Transverse colon (tissue), 4 donors: ENCODE measurements around the gene MRPS14. TPM values are rescaled to one million over a fixed set of nuclear protein-coding genes. Genes with fewer than 3 reads are reported as not detected.

Experiments
- DNase-seq: peaks from one replicate; pipeline ENCODE4 v3.0.0-alpha.2; 2019
- H3K27ac ChIP-seq, 4 donors: fragments of 200-600 bp; sonication (generic); 2 replicates each; pipeline ENCODE4 v1.5.1; 2016 to 2018; ENCODE audit warnings: inconsistent platforms in 4 of 4
- H3K27me3 ChIP-seq: fragments of 200-600 bp; sonication (generic); 2 replicates; pipeline ENCODE4 v1.5.1; 2017; ENCODE audit warnings: inconsistent platforms
- H3K36me3 ChIP-seq, 4 donors: fragments of 200-600 bp; sonication (generic); 2 replicates each; pipeline ENCODE4 v1.5.1; 2017 to 2019; ENCODE audit warnings: inconsistent platforms in 4 of 4
- H3K4me1 ChIP-seq, 4 donors: fragments of 200-600 bp; sonication (generic); 2 replicates each; pipeline ENCODE4 v1.5.1; 2017 to 2020; ENCODE audit warnings: inconsistent platforms in 4 of 4
- H3K4me3 ChIP-seq, 4 donors: fragments of 200-600 bp; sonication (generic); 1 replicate in 1 of 4; 2 replicates in 3 of 4; pipeline versions ENCODE4 v1.5.1 to v1.6.1; 2017 to 2019; ENCODE audit warnings: inconsistent platforms in 4 of 4
- H3K9me3 ChIP-seq, 2 donors: fragments of 200-600 bp; sonication (generic); 2 replicates each; pipeline ENCODE4 v1.5.1; 2017 to 2019; ENCODE audit warnings: inconsistent platforms in 2 of 2
- EP300 ChIP-seq: sonication (generic); formaldehyde crosslinking; IDR thresholded peaks from one replicate; pipeline ENCODE4 v1.6.1; 2017; ENCODE audit warnings: antibody characterized with exemption, low read depth
- POLR2A ChIP-seq: fragments of 450-650 bp; IDR thresholded peaks from one replicate; pipeline ENCODE4 v1.6.1; 2016; ENCODE audit warnings: antibody characterized with exemption, mild to moderate bottlenecking, moderate library complexity
- POLR2AphosphoS5 ChIP-seq, 3 donors: sonication (generic); formaldehyde crosslinking; IDR thresholded peaks; one replicate each; pipeline ENCODE4 v1.6.1; 2016; ENCODE audit warnings: antibody characterized with exemption in 3 of 3
- WGBS, 2 donors: methylation state at CpG; one replicate each; pipeline ENCODE4 v1.1.5; 2018; ENCODE audit warnings: low coverage in 1 of 2; 5-methylcytosine and 5-hydroxymethylcytosine counted together
- in situ Hi-C, 4 donors: fragments of 200-750 bp; cut with MboI; loops; one replicate each; pipeline versions ENCODE4 v1.15.0 to v1.15.1; 2017; ENCODE audit warnings: low sequenced_read_pairs in 3 of 4, low pct_ligation_motif_present in 1 of 4, low pct_unique_long_range_greater_than_20kb in 1 of 4
- intact Hi-C: fragments of 100-400 bp; cut with DNase I; formaldehyde crosslinking; loops from one replicate; pipeline ENCODE4 v1.15.1; 2023; ENCODE audit warnings: low total_unique reads
- total RNA-seq, 4 donors: library from RNA; depleted of rRNA; stranded (reverse); fragments of >200 nt; gene quantifications; one replicate each; pipeline ENCODE4 v1.1.0, GENCODE V29; 2016
- TF ChIP-seq, protein P1 (sequence below), 5 experiments: fragments of 200-600 bp in 3 of 5; fragments of 450-650 bp in 2 of 5; sonication (generic) in 3 of 5; IDR thresholded peaks; 1 replicate in 2 of 5; 2 replicates in 3 of 5; pipeline ENCODE4 v1.5.1; 2016 to 2017; ENCODE audit warnings: antibody characterized with exemption in 5 of 5, inconsistent platforms in 3 of 5, mild to moderate bottlenecking in 2 of 5, moderate library complexity in 1 of 5

MRPS14 gene
- total RNA-seq, 4 donors from 2014 or later: 3.2 to 21.0 (median 13.0) TPM

DNA sequence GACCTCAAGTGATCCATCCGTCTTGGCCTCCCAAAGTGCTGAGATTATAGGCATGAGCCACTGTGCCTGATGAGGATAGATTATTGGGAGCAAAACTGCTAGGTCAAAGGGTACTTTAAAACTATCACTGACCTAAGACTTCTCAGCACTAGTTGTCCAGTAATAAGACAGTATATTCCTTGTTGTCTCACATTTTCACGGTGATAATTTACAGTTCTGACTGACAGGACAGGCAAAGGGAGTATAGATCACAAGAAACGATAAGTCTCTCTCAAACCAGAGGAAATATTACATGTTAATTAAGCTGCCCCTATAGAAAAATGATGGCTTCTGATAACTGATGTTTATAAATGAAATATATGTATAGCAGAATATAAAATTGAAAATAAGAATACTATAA is 3.7 kb downstream of the MRPS14 start:
- no peak overlapping the region for H3K4me3 ChIP-seq
- WGBS, 2 donors: 88 to 100% methylated on average over 2 to 3 of the region's 3 CpGs
- intact Hi-C loops (no loop called here), in situ Hi-C loops (no loop called here)
- DNase-seq: no peak
- H3K4me1 ChIP-seq: peaks cover 9 to 18% (median 13%) of the 10 kb centered on the region in 4 donors
- H3K27ac ChIP-seq: no peak overlapping the region
- H3K27me3 ChIP-seq: no peaks in the 10 kb centered on the region
- no peaks in the 10 kb centered on the region for H3K9me3 ChIP-seq
- H3K36me3 ChIP-seq: peaks cover 0 to 13% (median 6%) of the 10 kb centered on the region in 4 donors
- no peak for TF ChIP-seq POLR2A
- TF ChIP-seq POLR2AphosphoS5 (IDR thresholded peaks at IDR 0.05): no peak
- TF ChIP-seq, protein P1, sequence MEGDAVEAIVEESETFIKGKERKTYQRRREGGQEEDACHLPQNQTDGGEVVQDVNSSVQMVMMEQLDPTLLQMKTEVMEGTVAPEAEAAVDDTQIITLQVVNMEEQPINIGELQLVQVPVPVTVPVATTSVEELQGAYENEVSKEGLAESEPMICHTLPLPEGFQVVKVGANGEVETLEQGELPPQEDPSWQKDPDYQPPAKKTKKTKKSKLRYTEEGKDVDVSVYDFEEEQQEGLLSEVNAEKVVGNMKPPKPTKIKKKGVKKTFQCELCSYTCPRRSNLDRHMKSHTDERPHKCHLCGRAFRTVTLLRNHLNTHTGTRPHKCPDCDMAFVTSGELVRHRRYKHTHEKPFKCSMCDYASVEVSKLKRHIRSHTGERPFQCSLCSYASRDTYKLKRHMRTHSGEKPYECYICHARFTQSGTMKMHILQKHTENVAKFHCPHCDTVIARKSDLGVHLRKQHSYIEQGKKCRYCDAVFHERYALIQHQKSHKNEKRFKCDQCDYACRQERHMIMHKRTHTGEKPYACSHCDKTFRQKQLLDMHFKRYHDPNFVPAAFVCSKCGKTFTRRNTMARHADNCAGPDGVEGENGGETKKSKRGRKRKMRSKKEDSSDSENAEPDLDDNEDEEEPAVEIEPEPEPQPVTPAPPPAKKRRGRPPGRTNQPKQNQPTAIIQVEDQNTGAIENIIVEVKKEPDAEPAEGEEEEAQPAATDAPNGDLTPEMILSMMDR (IDR thresholded peaks at IDR 0.05): no peak
- no peak for TF ChIP-seq EP300

DNA sequence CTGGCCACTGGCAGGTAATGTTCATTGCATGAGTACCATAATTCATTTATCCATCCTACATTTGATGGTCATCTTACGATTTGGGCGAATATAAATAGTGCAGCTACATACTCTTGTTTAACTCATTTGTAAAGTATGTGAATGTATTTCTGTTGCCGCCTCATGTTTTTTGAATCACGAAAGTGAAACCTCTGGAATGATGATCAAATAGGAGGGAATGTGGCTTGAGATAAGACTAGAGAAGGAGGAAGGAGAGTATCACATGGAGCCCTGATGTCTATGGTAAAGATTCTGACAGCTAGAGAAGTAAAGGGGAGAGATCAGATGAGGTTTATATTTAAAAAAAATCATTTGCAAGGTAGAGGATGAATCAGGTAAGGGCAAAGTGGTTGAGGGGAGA is 8.0 kb downstream of the MRPS14 start:
- intact Hi-C loops: no loop called here
- H3K27ac ChIP-seq: no peak overlapping the region
- in situ Hi-C loops: no loop called here
- H3K9me3 ChIP-seq: no peaks in the 10 kb centered on the region
- H3K27me3 ChIP-seq: no peaks in the 10 kb centered on the region
- WGBS, 2 donors: 89 to 92% methylated on average over 2 to 4 of the region's 4 CpGs
- H3K36me3 ChIP-seq: peaks cover 0 to 51% (median 17%) of the 10 kb centered on the region in 4 donors
- no peak for DNase-seq
- H3K4me3 ChIP-seq: no peak overlapping the region
- TF ChIP-seq POLR2A: no peak
- no peak for TF ChIP-seq EP300
- TF ChIP-seq POLR2AphosphoS5 (IDR thresholded peaks at IDR 0.05): no peak
- TF ChIP-seq, protein P1 (IDR thresholded peaks at IDR 0.05): no peak
- H3K4me1 ChIP-seq: no peaks in the 10 kb centered on the region

DNA sequence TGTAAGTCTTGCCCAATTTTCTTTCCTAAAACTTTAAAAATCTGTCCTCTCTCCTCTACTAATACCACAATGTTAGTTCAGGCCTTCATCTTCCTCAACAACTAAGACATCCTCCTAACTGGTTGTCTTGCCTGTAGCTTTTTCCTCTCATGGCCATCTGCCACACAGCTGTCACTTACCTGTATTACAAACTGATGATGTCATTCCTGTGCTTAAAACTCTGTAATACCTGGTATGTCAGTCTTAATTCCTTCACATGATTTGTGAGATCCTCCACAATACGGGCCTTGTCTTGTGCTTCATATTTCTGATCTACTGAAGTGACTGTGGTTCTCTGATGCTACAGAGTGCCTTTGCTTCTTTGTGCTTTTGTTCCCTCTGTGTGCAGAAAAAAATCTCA is 9.8 kb downstream of the MRPS14 start:
- 79 to 86% methylated on average over 1 of the region's 1 CpG for WGBS, 2 donors
- Histone ChIP-seq H3K27ac (no peak overlapping the region), H3K36me3 (peaks cover 0 to 62% (median 24%) of the 10 kb centered on the region in 4 donors), H3K4me3 (no peak overlapping the region), H3K27me3 (no peaks in the 10 kb centered on the region), H3K9me3 (no peaks in the 10 kb centered on the region), H3K4me1 (no peaks in the 10 kb centered on the region)
- intact Hi-C loops: no loop called here
- in situ Hi-C loops: no loop called here
- no peak for DNase-seq
- TF ChIP-seq POLR2AphosphoS5 (IDR thresholded peaks at IDR 0.05) (no peak), POLR2A (no peak), EP300 (no peak)
- TF ChIP-seq, protein P1 (IDR thresholded peaks at IDR 0.05): no peak

DNA sequence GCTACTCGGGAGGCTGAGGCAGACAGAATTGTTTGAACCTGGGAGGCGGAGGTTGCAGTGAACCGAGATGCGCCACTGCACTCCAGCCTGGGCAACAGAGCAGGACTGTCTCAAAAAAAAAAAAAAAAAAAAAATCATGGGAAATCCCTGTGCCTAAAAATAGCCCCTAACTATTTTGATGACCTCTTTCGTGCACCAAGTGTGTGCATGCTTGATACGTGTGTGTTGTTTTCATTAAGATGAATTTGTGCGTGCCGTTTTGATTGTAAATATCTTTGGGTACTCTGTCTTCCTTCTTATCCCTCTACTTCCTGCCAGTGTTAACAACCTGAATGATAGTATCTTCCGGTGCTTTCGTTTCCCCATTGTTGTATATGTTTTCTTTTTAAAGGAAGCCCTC is 13.7 kb downstream of the MRPS14 start:
- TF ChIP-seq, protein P1 (IDR thresholded peaks at IDR 0.05): no peak
- TF ChIP-seq EP300 (no peak), POLR2A (no peak), POLR2AphosphoS5 (IDR thresholded peaks at IDR 0.05) (no peak)
- H3K4me1 ChIP-seq: no peaks in the 10 kb centered on the region
- intact Hi-C loops (no loop called here), in situ Hi-C loops (no loop called here)
- H3K4me3 ChIP-seq: no peak overlapping the region
- WGBS, 2 donors: 85% methylated on average over 10 of the region's 10 CpGs
- H3K9me3 ChIP-seq: no peaks in the 10 kb centered on the region
- H3K27ac ChIP-seq: no peak overlapping the region
- no peak for DNase-seq
- peaks cover 0 to 66% (median 27%) of the 10 kb centered on the region in 4 donors for H3K36me3 ChIP-seq
- no peaks in the 10 kb centered on the region for H3K27me3 ChIP-seq
